HEK293T (cell line): ENCODE measurements around the gene MCMBP.

Source experiments
- ARNT ChIP-seq: fragments of 450-650 bp; IDR thresholded peaks from 2 replicates; pipeline ENCODE4 v1.6.1; 2017; ENCODE audit warnings: mild to moderate bottlenecking
- BHLHE40 ChIP-seq: fragments of 450-650 bp; IDR thresholded peaks from 2 replicates; pipeline ENCODE4 v1.6.1; 2016; ENCODE audit warnings: mild to moderate bottlenecking, moderate library complexity, borderline replicate concordance
- ELF4 ChIP-seq: fragments of 450-650 bp; IDR thresholded peaks from 2 replicates; pipeline ENCODE4 v1.6.1; 2017; ENCODE audit warnings: antibody characterized with exemption
- FOXK2 ChIP-seq: fragments of 450-650 bp; IDR thresholded peaks from 2 replicates; pipeline ENCODE4 v1.6.1; 2016; ENCODE audit warnings: mild to moderate bottlenecking
- FOXM1 ChIP-seq: fragments of 450-650 bp; IDR thresholded peaks from 2 replicates; pipeline ENCODE4 v1.6.1; 2017; ENCODE audit warnings: mild to moderate bottlenecking, borderline replicate concordance
- NFRKB ChIP-seq: fragments of 450-650 bp; IDR thresholded peaks from 2 replicates; pipeline ENCODE4 v1.6.1; 2016; ENCODE audit warnings: mild to moderate bottlenecking, moderate library complexity
- SP1 ChIP-seq: fragments of 450-650 bp; IDR thresholded peaks from 2 replicates; pipeline ENCODE4 v1.6.1; 2017
- SUZ12 ChIP-seq: fragments of 450-650 bp; IDR thresholded peaks from 2 replicates; pipeline ENCODE4 v1.6.1; 2016; ENCODE audit warnings: mild to moderate bottlenecking
- TARDBP ChIP-seq: fragments of 450-650 bp; IDR thresholded peaks from 2 replicates; pipeline ENCODE4 v1.6.1; 2016
- ZNF384 ChIP-seq: fragments of 450-650 bp; IDR thresholded peaks from 2 replicates; pipeline ENCODE4 v1.6.1; 2016

GRCh38 chr10:119815671-119816070 is 57.0 kb downstream of the MCMBP start:
- TF ChIP-seq FOXK2: no peak
- TF ChIP-seq NFRKB: no peak
- no peak for TF ChIP-seq SP1
- no peak for TF ChIP-seq BHLHE40
- no peak for TF ChIP-seq ELF4
- TF ChIP-seq FOXM1: no peak
- no peak for TF ChIP-seq ARNT
- TF ChIP-seq SUZ12: no peak
- no peak for TF ChIP-seq TARDBP
- TF ChIP-seq ZNF384: no peak
